Stimulated activated CD8-positive, alpha-beta memory T cell treated with anti-CD3 and anti-CD28 coated beads, Interleukin-2, amount 100 ng/mL, for 1 hour (primary cell): ENCODE measurements around the gene GLUL.
"Not testable (repeated sequence)": the region's sequence is repeated elsewhere in the genome, so short reads cannot be mapped to it uniquely, and the experiment has no call there.

Experiments
- DNase-seq, 2 donors: peaks; one replicate each; pipeline ENCODE4 v3.0.0-alpha.2; 2020; ENCODE audit warnings: low read depth in 2 of 2

The GLUL gene

GRCh38 chr1:182394055-182394775 lies 2.6 kb upstream of the GLUL start:
- no peak for DNase-seq

- no peak for DNase-seq
These were observed 749 bp upstream of the GLUL start for GRCh38 chr1:182392050-182393028.

- DNase-seq, result no peak
These were observed 595 bp downstream of the GLUL start for GRCh38 chr1:182391028-182391361.

GRCh38 chr1:182389619-182390047 lies 2.0 kb downstream of the GLUL start:
- DNase-seq, result no peak

GRCh38 chr1:182388392-182389134 lies 3.0 kb downstream of the GLUL start:
- no peak for DNase-seq

- no peak for DNase-seq
These were observed 4.0 kb downstream of the GLUL start for GRCh38 chr1:182387566-182387965.

- no peak for DNase-seq
These were observed 4.6 kb downstream of the GLUL start for GRCh38 chr1:182386980-182387379.

GRCh38 chr1:182385885-182386853 lies 5.4 kb downstream of the GLUL start:
- DNase-seq, result no peak

- no peak for DNase-seq
These were observed 7.1 kb downstream of the GLUL start for GRCh38 chr1:182384387-182384960.

GRCh38 chr1:182383934-182384333 lies 7.7 kb downstream of the GLUL start:
- no peak for DNase-seq

GRCh38 chr1:182383037-182383661 lies 8.4 kb downstream of the GLUL start:
- no peak for DNase-seq

- no peak for DNase-seq
These were observed 9.4 kb downstream of the GLUL start for GRCh38 chr1:182381962-182382819.

GRCh38 chr1:182380199-182380598 lies 11.4 kb downstream of the GLUL start:
- DNase-seq, result no peak

- not testable (repeated sequence) for DNase-seq
These were observed 11.8 kb downstream of the GLUL start for GRCh38 chr1:182379781-182380180.

- no peak for DNase-seq
These were observed 14.5 kb downstream of the GLUL start for GRCh38 chr1:182376936-182377574.

- no peak for DNase-seq
These were observed 17.3 kb downstream of the GLUL start for GRCh38 chr1:182374101-182374834.

GRCh38 chr1:182370532-182370931 lies 21.1 kb downstream of the GLUL start:
- no peak for DNase-seq

- no peak for DNase-seq
These were observed 22.7 kb downstream of the GLUL start for GRCh38 chr1:182368903-182369302.
